Tibial artery (tissue), 4 donors: ENCODE data around the gene FHAD1.
A peak's percentile ranks its signal among the peaks of the same experiment; 100 is the strongest.

Experiments
- DNase-seq, 2 donors: peaks; one replicate each; pipeline ENCODE4 v3.0.0-alpha.2; 2019
- H3K27ac ChIP-seq, 2 donors: fragments of 200-600 bp; sonication (generic) in 1 of 2; 1 replicate in 1 of 2; 2 replicates in 1 of 2; pipeline ENCODE4 v1.5.1; 2018 to 2019; ENCODE audit warnings: mild to moderate bottlenecking in 1 of 2
- H3K27me3 ChIP-seq, 2 donors: fragments of 200-600 bp; sonication (generic) in 1 of 2; one replicate each; pipeline versions ENCODE4 v1.5.1 to v1.6.0; 2016 to 2019
- H3K36me3 ChIP-seq, 3 donors: fragments of 200-600 bp; sonication (generic) in 2 of 3; one replicate each; pipeline ENCODE4 v1.5.1; 2016 to 2019; ENCODE audit warnings: mild to moderate bottlenecking in 2 of 3
- H3K4me1 ChIP-seq, 4 donors: fragments of 200-600 bp; sonication (generic) in 2 of 4; 1 replicate in 3 of 4; 2 replicates in 1 of 4; pipeline ENCODE4 v1.5.1; 2016 to 2019
- H3K4me3 ChIP-seq, 2 donors: fragments of 200-600 bp; sonication (generic) in 1 of 2; 1 replicate in 1 of 2; 2 replicates in 1 of 2; pipeline ENCODE4 v1.5.1; 2018 to 2019; ENCODE audit warnings: mild to moderate bottlenecking in 2 of 2
- H3K9me3 ChIP-seq, 3 donors: fragments of 200-600 bp; sonication (generic) in 1 of 3; one replicate each; pipeline ENCODE4 v1.5.1; 2016 to 2019
- intact Hi-C: fragments of 100-400 bp; cut with DNase I; formaldehyde crosslinking; loops from one replicate; pipeline ENCODE4 v1.15.0; 2023; ENCODE audit warnings: low total_unique reads
- TF ChIP-seq, protein P1 (sequence below), 2 experiments: fragments of 200-600 bp in 1 of 2; fragments of 450-650 bp in 1 of 2; IDR thresholded peaks; one replicate each; pipeline ENCODE4 v1.5.1; 2017 to 2019; ENCODE audit warnings: antibody characterized with exemption in 2 of 2, mild to moderate bottlenecking in 1 of 2, moderate library complexity in 1 of 2

FHAD1 gene

GRCh38 chr1:15210651-15211375 lies 36.2 kb upstream of the FHAD1 start:
- H3K4me1 ChIP-seq, result peaks cover 0 to 98% (median 71%) of the 10 kb centered on the region in 4 donors
- H3K9me3 ChIP-seq, result no peaks in the 10 kb centered on the region
- H3K27me3 ChIP-seq, result no peaks in the 10 kb centered on the region
- TF ChIP-seq, protein P1, sequence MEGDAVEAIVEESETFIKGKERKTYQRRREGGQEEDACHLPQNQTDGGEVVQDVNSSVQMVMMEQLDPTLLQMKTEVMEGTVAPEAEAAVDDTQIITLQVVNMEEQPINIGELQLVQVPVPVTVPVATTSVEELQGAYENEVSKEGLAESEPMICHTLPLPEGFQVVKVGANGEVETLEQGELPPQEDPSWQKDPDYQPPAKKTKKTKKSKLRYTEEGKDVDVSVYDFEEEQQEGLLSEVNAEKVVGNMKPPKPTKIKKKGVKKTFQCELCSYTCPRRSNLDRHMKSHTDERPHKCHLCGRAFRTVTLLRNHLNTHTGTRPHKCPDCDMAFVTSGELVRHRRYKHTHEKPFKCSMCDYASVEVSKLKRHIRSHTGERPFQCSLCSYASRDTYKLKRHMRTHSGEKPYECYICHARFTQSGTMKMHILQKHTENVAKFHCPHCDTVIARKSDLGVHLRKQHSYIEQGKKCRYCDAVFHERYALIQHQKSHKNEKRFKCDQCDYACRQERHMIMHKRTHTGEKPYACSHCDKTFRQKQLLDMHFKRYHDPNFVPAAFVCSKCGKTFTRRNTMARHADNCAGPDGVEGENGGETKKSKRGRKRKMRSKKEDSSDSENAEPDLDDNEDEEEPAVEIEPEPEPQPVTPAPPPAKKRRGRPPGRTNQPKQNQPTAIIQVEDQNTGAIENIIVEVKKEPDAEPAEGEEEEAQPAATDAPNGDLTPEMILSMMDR (IDR thresholded peaks at IDR 0.05), result no peak
- intact Hi-C loops, result no loop called here
- DNase-seq, result peak in 1 of 2 donors; percentile 74
- no peaks in the 10 kb centered on the region for H3K36me3 ChIP-seq
- no peak overlapping the region for H3K4me3 ChIP-seq
- H3K27ac ChIP-seq, result peak overlapping the region; percentile 66 to 77

GRCh38 chr1:15211424-15211823 lies 35.6 kb upstream of the FHAD1 start:
- Histone ChIP-seq H3K36me3 (no peaks in the 10 kb centered on the region), H3K4me3 (no peak overlapping the region), H3K4me1 (peaks cover 0 to 92% (median 68%) of the 10 kb centered on the region in 4 donors), H3K27me3 (no peaks in the 10 kb centered on the region), H3K27ac (peak overlapping the region; percentile 66 to 77), H3K9me3 (no peaks in the 10 kb centered on the region)
- TF ChIP-seq, protein P1 (IDR thresholded peaks at IDR 0.05), result no peak
- no peak for DNase-seq
- intact Hi-C loops, result no loop called here

DNA sequence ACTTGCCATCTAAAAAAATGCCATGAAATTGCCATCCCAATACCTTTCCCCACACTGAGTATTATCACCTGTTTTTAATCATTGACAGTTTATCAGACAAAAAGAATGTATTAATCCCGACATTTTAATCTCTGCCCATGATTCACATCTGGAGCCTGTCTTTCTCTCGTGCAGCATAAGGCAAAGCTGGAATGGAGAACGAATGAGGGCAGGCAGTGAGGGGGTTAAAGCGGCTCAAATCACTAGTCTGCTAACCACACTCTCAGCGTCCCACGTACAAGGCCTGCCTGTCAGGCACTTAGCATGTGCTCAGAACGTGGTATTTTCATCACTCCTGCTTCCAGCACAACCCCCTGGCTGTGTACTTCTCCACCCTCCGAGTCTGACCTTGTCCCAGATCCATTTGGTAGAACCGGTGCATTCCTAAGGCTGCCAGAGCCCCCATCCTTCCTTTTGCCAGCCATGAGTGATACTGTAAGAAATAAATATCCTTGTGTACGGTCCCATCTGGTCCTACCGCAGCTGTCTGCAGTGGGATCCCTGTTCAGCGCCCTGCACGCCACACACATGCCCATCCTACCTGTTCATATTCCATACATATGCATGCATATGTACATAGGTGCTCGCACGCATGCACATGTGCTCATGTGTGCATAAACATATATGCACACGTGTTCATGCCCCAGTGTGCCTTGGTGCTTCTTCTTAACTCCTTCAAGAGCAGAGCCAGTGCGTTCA lies 34.6 kb upstream of the FHAD1 start:
- intact Hi-C loops, result no loop called here
- DNase-seq, result no peak
- Histone ChIP-seq H3K27me3 (no peaks in the 10 kb centered on the region), H3K27ac (peak overlapping the region; percentile 66 to 77), H3K36me3 (no peaks in the 10 kb centered on the region), H3K4me1 (peaks cover 0 to 82% (median 59%) of the 10 kb centered on the region in 4 donors), H3K4me3 (no peak overlapping the region), H3K9me3 (no peaks in the 10 kb centered on the region)
- TF ChIP-seq, protein P1 (IDR thresholded peaks at IDR 0.05), result no peak

- H3K27ac ChIP-seq, result peak overlapping the region; percentile 66 to 77
- intact Hi-C loops, result no loop called here
- DNase-seq, result no peak
- TF ChIP-seq, protein P1 (IDR thresholded peaks at IDR 0.05), result no peak
- H3K36me3 ChIP-seq, result no peaks in the 10 kb centered on the region
- H3K4me3 ChIP-seq, result no peak overlapping the region
- no peaks in the 10 kb centered on the region for H3K9me3 ChIP-seq
- H3K27me3 ChIP-seq, result no peaks in the 10 kb centered on the region
- peaks cover 0 to 77% (median 55%) of the 10 kb centered on the region in 4 donors for H3K4me1 ChIP-seq
Observed at GRCh38 chr1:15212954-15213291, 34.1 kb upstream of the FHAD1 start.

GRCh38 chr1:15213341-15213821 lies 33.6 kb upstream of the FHAD1 start:
- H3K4me3 ChIP-seq, result no peak overlapping the region
- no peaks in the 10 kb centered on the region for H3K36me3 ChIP-seq
- H3K9me3 ChIP-seq, result no peaks in the 10 kb centered on the region
- peak overlapping the region; percentile 66 to 77 for H3K27ac ChIP-seq
- TF ChIP-seq, protein P1 (IDR thresholded peaks at IDR 0.05), result no peak
- no peaks in the 10 kb centered on the region for H3K27me3 ChIP-seq
- peaks cover 0 to 72% (median 52%) of the 10 kb centered on the region in 4 donors for H3K4me1 ChIP-seq
- intact Hi-C loops, result no loop called here
- no peak for DNase-seq
